ENCODE results near the gene GSTO2.

GSTO2 gene

DNA sequence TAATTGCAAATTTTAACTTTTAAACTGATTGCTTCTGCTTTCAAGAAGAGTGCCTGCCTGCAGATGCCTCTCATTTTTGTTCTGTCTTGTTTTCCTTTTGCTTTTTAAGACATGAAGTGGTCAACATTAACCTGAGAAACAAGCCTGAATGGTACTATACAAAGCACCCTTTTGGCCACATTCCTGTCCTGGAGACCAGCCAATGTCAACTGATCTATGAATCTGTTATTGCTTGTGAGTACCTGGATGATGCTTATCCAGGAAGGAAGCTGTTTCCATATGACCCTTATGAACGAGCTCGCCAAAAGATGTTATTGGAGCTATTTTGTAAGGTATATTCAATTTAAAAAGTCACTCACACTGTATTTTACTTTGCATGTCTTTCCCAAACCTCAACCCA, 8.8 kb downstream of the GSTO2 start:
- Mint-ChIP-seq H3K27me3 (peaks cover 54% of the 10 kb centered on the region), H3K4me1 (peaks cover 6% of the 10 kb centered on the region), H3K4me3 (no peak overlapping the region), H3K36me3 (no peaks in the 10 kb centered on the region), H3K9me3 (no peaks in the 10 kb centered on the region), H3K27ac (no peak overlapping the region)
- CTCF ChIA-PET: interaction anchor here (1.7 to 5.8 kb wide), 3 partner anchors 13 to 76 kb away, joined by 4 to 66 read pairs (median 24); partner anchors contain the start of gene CFAP58
- DNase-seq: no peak

GRCh38 chr10:104279550-104280259, 10.7 kb downstream of the GSTO2 start:
- H3K4me1 Mint-ChIP-seq: peaks cover 1% of the 10 kb centered on the region
- no peak overlapping the region for H3K4me3 Mint-ChIP-seq
- H3K36me3 Mint-ChIP-seq: no peaks in the 10 kb centered on the region
- peaks cover 56% of the 10 kb centered on the region for H3K27me3 Mint-ChIP-seq
- no peaks in the 10 kb centered on the region for H3K9me3 Mint-ChIP-seq
- CTCF ChIA-PET: interaction anchor here (0.7 to 4.0 kb wide), 4 partner anchors 11 to 74 kb away, joined by 3 to 34 read pairs (median 14); partner anchors contain the start of gene CFAP58
- DNase-seq: no peak
- no peak overlapping the region for H3K27ac Mint-ChIP-seq

GRCh38 chr10:104281694-104282093, 12.7 kb downstream of the GSTO2 start:
- Mint-ChIP-seq H3K36me3 (no peaks in the 10 kb centered on the region), H3K27ac (no peak overlapping the region), H3K27me3 (peaks cover 44% of the 10 kb centered on the region), H3K4me3 (no peak overlapping the region), H3K9me3 (no peaks in the 10 kb centered on the region), H3K4me1 (no peaks in the 10 kb centered on the region)
- CTCF ChIA-PET: interaction anchor here (1.4 to 3.1 kb wide), 2 partner anchors 9 to 11 kb away, joined by 4 to 34 read pairs; no protein-coding TSS in a partner anchor
- DNase-seq: no peak

DNA sequence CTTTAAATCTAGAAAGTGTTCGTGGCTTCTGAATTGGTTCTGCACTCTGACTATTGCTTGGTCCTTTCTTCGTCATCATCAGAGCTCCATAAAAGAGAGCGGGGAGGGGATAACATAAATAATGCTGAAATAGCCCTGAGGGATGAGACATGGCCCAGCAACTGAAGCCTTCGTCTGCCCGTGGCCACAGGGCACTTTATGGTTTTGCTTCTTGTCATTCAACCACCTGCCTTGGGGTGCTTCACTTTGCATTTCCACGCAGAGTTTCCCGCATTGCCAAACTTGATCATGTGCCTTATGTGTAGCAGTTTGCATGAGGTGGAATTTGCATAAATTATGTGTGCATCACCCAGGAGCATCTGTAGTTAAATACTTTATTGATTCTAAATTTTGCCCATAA, 15.9 kb downstream of the GSTO2 start:
- Mint-ChIP-seq H3K9me3 (no peaks in the 10 kb centered on the region), H3K36me3 (no peaks in the 10 kb centered on the region)
- CTCF ChIA-PET: interaction anchor here (0.9 to 2.1 kb wide), 2 partner anchors 9 to 56 kb away, joined by 4 to 7 read pairs; no protein-coding TSS in a partner anchor

DNA sequence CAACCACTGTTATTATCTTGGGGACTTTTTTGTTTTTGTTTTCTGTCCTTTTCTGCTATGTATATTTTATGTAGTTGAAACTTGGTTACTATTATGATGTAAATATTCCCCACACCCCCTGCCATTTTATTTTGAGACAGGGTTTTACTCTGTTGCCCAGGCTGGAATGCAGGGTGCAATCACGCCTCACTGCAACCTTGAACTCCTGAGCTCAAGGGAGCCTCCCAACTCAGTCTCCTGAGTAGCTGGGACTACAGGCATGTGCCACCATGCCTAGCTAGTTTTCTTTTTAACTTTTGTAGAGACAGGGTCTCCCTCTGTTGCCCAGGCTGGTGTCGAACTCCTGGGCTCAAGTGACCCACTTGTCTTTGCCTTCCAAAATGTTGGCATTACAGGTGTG, 18.0 kb downstream of the GSTO2 start:
- peaks cover 38% of the 10 kb centered on the region for H3K27me3 Mint-ChIP-seq
- H3K4me1 Mint-ChIP-seq: peaks cover 8% of the 10 kb centered on the region
- DNase-seq: no peak
- no peaks in the 10 kb centered on the region for H3K9me3 Mint-ChIP-seq
- CTCF ChIA-PET: interaction anchor here (1.0 to 2.1 kb wide), 4 partner anchors 11 to 64 kb away, joined by 3 to 18 read pairs (median 11); no protein-coding TSS in a partner anchor
- no peaks in the 10 kb centered on the region for H3K36me3 Mint-ChIP-seq
- H3K27ac Mint-ChIP-seq: no peak overlapping the region
- no peak overlapping the region for H3K4me3 Mint-ChIP-seq

More for the DNA sequence above, 15.9 kb downstream of the GSTO2 start:
- Mint-ChIP-seq H3K4me1 (no peaks in the 10 kb centered on the region), H3K27ac (no peak overlapping the region), H3K4me3 (no peak overlapping the region), H3K27me3 (peaks cover 38% of the 10 kb centered on the region)
- DNase-seq: no peak

GRCh38 chr10:104288355-104288754, 19.4 kb downstream of the GSTO2 start:
- Mint-ChIP-seq H3K4me3 (no peak overlapping the region), H3K27ac (no peak overlapping the region), H3K36me3 (no peaks in the 10 kb centered on the region), H3K4me1 (peaks cover 14% of the 10 kb centered on the region), H3K9me3 (no peaks in the 10 kb centered on the region), H3K27me3 (peaks cover 27% of the 10 kb centered on the region)
- CTCF ChIA-PET: interaction anchor here (1.8 to 9.4 kb wide), 3 partner anchors 13 to 61 kb away, joined by 8 to 257 read pairs (median 66); partner anchors contain the start of gene CFAP58
- no peak for DNase-seq

- Mint-ChIP-seq H3K27ac (no peak overlapping the region), H3K27me3 (peaks cover 35% of the 10 kb centered on the region), H3K4me3 (no peak overlapping the region), H3K36me3 (no peaks in the 10 kb centered on the region), H3K4me1 (peaks cover 14% of the 10 kb centered on the region), H3K9me3 (no peaks in the 10 kb centered on the region)
- CTCF ChIA-PET: interaction anchor here (0.5 to 9.4 kb wide), 20 partner anchors 9 to 383 kb away, joined by 3 to 257 read pairs (median 7); partner anchors contain the start of genes CFAP58 and ITPRIP
- peak; percentile 91 for DNase-seq
These were observed 22.5 kb downstream of the GSTO2 start for GRCh38 chr10:104291439-104291951.

GRCh38 chr10:104293011-104293410, 24.0 kb downstream of the GSTO2 start:
- DNase-seq: no peak
- Mint-ChIP-seq H3K27me3 (peaks cover 49% of the 10 kb centered on the region), H3K4me3 (no peak overlapping the region), H3K4me1 (peaks cover 14% of the 10 kb centered on the region), H3K36me3 (no peaks in the 10 kb centered on the region), H3K27ac (no peak overlapping the region), H3K9me3 (no peaks in the 10 kb centered on the region)
- CTCF ChIA-PET: interaction anchor here (0.6 to 9.4 kb wide), 11 partner anchors 11 to 134 kb away, joined by 3 to 257 read pairs (median 9); partner anchors contain the start of genes CFAP58 and ITPRIP

DNA sequence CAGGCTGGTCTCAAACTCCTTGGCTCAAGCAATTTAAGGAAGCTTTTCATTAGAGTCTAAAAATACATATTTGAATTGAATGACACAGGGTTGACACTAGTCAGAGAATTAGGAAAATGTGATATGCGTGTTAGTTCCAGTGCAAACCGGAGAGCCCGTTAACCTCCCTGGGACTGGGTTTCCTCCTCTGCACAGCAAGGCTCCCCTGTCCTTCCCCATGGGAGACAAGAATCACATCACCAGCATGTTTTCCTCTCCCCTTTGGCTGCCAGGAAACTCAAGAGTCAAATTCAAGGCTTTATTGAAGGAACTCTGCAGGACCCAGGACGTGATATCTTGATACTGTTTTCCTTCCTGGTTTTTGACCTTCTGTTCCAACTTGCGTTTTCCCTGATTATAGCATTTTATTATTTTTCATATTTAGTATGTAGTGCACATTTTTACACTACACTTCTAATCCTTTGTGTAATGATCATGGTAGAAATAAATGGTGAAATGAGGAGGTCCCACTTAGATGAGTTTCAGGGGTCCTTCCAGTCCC, 24.9 kb downstream of the GSTO2 start:
- no peak for DNase-seq
- no peak overlapping the region for H3K27ac Mint-ChIP-seq
- H3K4me3 Mint-ChIP-seq: no peak overlapping the region
- H3K9me3 Mint-ChIP-seq: no peaks in the 10 kb centered on the region
- H3K36me3 Mint-ChIP-seq: no peaks in the 10 kb centered on the region
- CTCF ChIA-PET: interaction anchor here (1.2 to 9.4 kb wide), 10 partner anchors 11 to 56 kb away, joined by 3 to 257 read pairs (median 28); partner anchors contain the start of genes CFAP58 and ITPRIP
- peaks cover 51% of the 10 kb centered on the region for H3K27me3 Mint-ChIP-seq
- peaks cover 14% of the 10 kb centered on the region for H3K4me1 Mint-ChIP-seq

- Mint-ChIP-seq H3K36me3 (no peaks in the 10 kb centered on the region), H3K27me3 (peaks cover 38% of the 10 kb centered on the region), H3K27ac (peak overlapping the region; percentile 38), H3K4me1 (peaks cover 28% of the 10 kb centered on the region), H3K4me3 (no peak overlapping the region), H3K9me3 (peaks cover 1% of the 10 kb centered on the region)
- no peak for DNase-seq
- CTCF ChIA-PET: interaction anchor here (1.5 to 9.4 kb wide), 4 partner anchors 9 to 53 kb away, joined by 3 to 257 read pairs (median 20); partner anchors contain the start of gene CFAP58
These were observed 27.9 kb downstream of the GSTO2 start for GRCh38 chr10:104296687-104297436.

GRCh38 chr10:104297697-104298660, 29.0 kb downstream of the GSTO2 start:
- no peak overlapping the region for H3K27ac Mint-ChIP-seq
- peaks cover 38% of the 10 kb centered on the region for H3K27me3 Mint-ChIP-seq
- no peak for DNase-seq
- H3K4me1 Mint-ChIP-seq: peaks cover 24% of the 10 kb centered on the region
- peaks cover 5% of the 10 kb centered on the region for H3K9me3 Mint-ChIP-seq
- peaks cover 3% of the 10 kb centered on the region for H3K36me3 Mint-ChIP-seq
- CTCF ChIA-PET: interaction anchor here (0.5 to 4.1 kb wide), 7 partner anchors 7 to 53 kb away, joined by 3 to 38 read pairs (median 19); no protein-coding TSS in a partner anchor
- no peak overlapping the region for H3K4me3 Mint-ChIP-seq

DNA sequence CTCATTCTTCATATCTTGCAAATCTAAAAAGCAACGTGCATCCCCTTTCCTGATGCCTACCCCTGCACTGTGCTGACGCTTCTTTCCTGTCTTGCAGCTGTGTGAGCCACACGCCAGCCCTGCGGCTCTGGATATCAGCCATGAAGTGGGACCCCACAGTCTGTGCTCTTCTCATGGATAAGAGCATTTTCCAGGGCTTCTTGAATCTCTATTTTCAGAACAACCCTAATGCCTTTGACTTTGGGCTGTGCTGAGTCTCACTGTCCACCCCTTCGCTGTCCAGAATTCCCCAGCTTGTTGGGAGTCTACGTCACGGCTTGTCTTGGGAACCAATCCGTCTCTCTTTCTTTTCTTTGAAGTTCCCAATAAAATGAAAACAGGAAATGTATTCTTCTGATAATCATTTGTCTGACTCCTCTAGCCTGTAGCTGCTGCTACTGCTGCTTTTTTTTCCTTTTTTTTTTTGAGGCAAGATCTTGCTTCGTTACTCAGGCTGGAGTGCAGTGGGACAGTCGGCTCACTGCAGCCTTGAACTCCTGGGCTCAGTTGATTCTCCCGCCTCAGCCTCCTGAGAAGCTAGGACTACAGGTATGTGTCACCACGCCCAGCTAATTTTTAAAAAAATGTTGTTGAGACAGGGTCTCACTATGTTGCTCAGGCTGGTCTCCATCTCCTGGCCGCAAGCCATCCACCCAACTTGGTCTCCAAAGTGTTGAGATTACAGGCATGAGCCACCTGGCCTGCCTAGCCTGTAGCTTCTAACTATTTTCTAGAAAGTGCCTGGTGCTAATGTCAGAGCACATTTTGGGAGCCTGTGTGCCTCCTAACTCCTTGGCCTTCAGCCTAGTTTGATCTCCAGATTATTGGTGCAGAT, 30.3 kb downstream of the GSTO2 start:
- CTCF ChIA-PET: interaction anchor here (0.6 to 4.1 kb wide), 7 partner anchors 9 to 54 kb away, joined by 3 to 38 read pairs (median 7); partner anchors contain the start of gene CFAP58
- peaks cover 5% of the 10 kb centered on the region for H3K9me3 Mint-ChIP-seq
- peaks cover 34% of the 10 kb centered on the region for H3K27me3 Mint-ChIP-seq
- DNase-seq: no peak
- no peak overlapping the region for H3K4me3 Mint-ChIP-seq
- H3K4me1 Mint-ChIP-seq: peaks cover 29% of the 10 kb centered on the region
- H3K27ac Mint-ChIP-seq: no peak overlapping the region
- H3K36me3 Mint-ChIP-seq: peaks cover 7% of the 10 kb centered on the region

Measured in activated naive CD4-positive, alpha-beta T cell treated with anti-CD3 and anti-CD28 coated beads, Interleukin-2, amount 10 ng/mL, durations not matched to agents 7 days and 5 days (primary cell).